Activated T-helper 1 cell treated with anti-CD3 and anti-CD28 coated beads, Interleukin-12 subunit alpha, Interleukin-12 subunit beta, Interleukin-2, Interleukin-4 antibody, amounts not matched to agents 30 ng/mL and 10 ng/mL and 1 ng/mL, durations not matched to agents 14 hours and 24 hours and 36 hours (primary cell): ENCODE measurements around the gene ST7. TPM values are rescaled to one million over a fixed set of nuclear protein-coding genes. Genes with fewer than 3 reads are reported as not detected.

Experiments used
- DNase-seq: peaks from one replicate; pipeline ENCODE4 v3.0.0; 2021; ENCODE audit warnings: low spot score
- H3K27ac Mint-ChIP-seq: one replicate; pipeline ENCODE4 v1.8.0; 2021; ENCODE audit warnings: mild to moderate bottlenecking, mixed read lengths
- H3K27me3 Mint-ChIP-seq: one replicate; pipeline ENCODE4 v1.8.0; 2022; ENCODE audit warnings: mild to moderate bottlenecking, moderate library complexity, mixed read lengths; ENCODE audit not compliant: insufficient read depth
- H3K36me3 Mint-ChIP-seq: one replicate; pipeline ENCODE4 v1.8.0; 2021; ENCODE audit warnings: low read depth, mixed read lengths
- H3K4me1 Mint-ChIP-seq: one replicate; pipeline ENCODE4 v1.8.0; 2021; ENCODE audit warnings: low read depth, mixed read lengths
- H3K4me3 Mint-ChIP-seq: one replicate; pipeline ENCODE4 v1.8.0; 2021; ENCODE audit warnings: mild to moderate bottlenecking, moderate library complexity, mixed read lengths
- H3K9me3 Mint-ChIP-seq: one replicate; pipeline ENCODE4 v1.8.0; 2021; ENCODE audit warnings: mixed read lengths
- intact Hi-C: fragments of 100-400 bp; cut with micrococcal nuclease; formaldehyde crosslinking; loops from one replicate; pipeline ENCODE4 v1.15.1; 2024
- total RNA-seq: library from RNA; stranded (reverse); gene quantifications from 2 replicates; pipeline ENCODE4 v1.2.3, GENCODE V29; 2022

ST7 gene
- total RNA-seq, 1 donor from 2014 or later: 5.8 TPM

DNA sequence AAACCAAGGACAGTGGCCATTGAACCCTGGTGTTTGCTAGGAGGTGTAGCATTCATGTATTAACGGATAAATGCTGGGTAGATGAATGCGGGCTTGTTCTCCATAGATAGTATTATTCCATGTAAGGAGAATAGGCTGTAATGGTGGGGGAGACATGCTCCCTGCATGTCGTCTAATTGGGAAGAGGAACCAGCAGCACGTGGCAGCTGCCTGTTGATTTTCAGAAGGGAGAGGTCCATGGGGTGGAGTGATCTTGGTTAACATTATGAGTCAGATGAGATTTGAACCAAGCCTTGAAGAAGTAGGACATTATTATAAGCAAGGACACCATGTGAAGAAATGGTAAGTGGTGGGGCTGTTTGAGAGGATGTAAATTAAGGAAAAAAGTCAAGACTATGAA, 257.1 kb downstream of the ST7 start:
- no peak overlapping the region for H3K4me3 Mint-ChIP-seq
- H3K27ac Mint-ChIP-seq: no peak overlapping the region
- no peaks in the 10 kb centered on the region for H3K27me3 Mint-ChIP-seq
- H3K36me3 Mint-ChIP-seq: no peaks in the 10 kb centered on the region
- intact Hi-C loops: loop anchor here (5.0 kb wide), 1 partner anchor 507 kb away; no protein-coding TSS in a partner anchor
- H3K4me1 Mint-ChIP-seq: no peaks in the 10 kb centered on the region
- DNase-seq: no peak
- H3K9me3 Mint-ChIP-seq: no peaks in the 10 kb centered on the region

- Mint-ChIP-seq H3K27ac (no peak overlapping the region), H3K27me3 (no peaks in the 10 kb centered on the region), H3K4me1 (no peaks in the 10 kb centered on the region), H3K4me3 (no peak overlapping the region), H3K9me3 (no peaks in the 10 kb centered on the region), H3K36me3 (no peaks in the 10 kb centered on the region)
- intact Hi-C loops: loop anchor here (5.0 kb wide), 1 partner anchor 506 kb away; no protein-coding TSS in a partner anchor
- DNase-seq: no peak
These were observed 257.6 kb downstream of the ST7 start for GRCh38 chr7:117210908-117211307.

GRCh38 chr7:117211614-117212013, 258.3 kb downstream of the ST7 start:
- no peaks in the 10 kb centered on the region for H3K36me3 Mint-ChIP-seq
- no peaks in the 10 kb centered on the region for H3K4me1 Mint-ChIP-seq
- intact Hi-C loops: loop anchor here (5.0 kb wide), 1 partner anchor 506 kb away; no protein-coding TSS in a partner anchor
- H3K9me3 Mint-ChIP-seq: no peaks in the 10 kb centered on the region
- H3K27ac Mint-ChIP-seq: no peak overlapping the region
- no peak overlapping the region for H3K4me3 Mint-ChIP-seq
- no peak for DNase-seq
- peaks cover 1% of the 10 kb centered on the region for H3K27me3 Mint-ChIP-seq

- peak; percentile 9 for DNase-seq
- no peaks in the 10 kb centered on the region for H3K9me3 Mint-ChIP-seq
- H3K27ac Mint-ChIP-seq: no peak overlapping the region
- H3K4me1 Mint-ChIP-seq: no peaks in the 10 kb centered on the region
- H3K4me3 Mint-ChIP-seq: no peak overlapping the region
- no peaks in the 10 kb centered on the region for H3K36me3 Mint-ChIP-seq
- intact Hi-C loops: loop anchor here (1.0 to 5.0 kb wide), 2 partner anchors 504 to 940 kb away; no protein-coding TSS in a partner anchor
- H3K27me3 Mint-ChIP-seq: peaks cover 2% of the 10 kb centered on the region
These were observed 259.9 kb downstream of the ST7 start for GRCh38 chr7:117212969-117213877.

DNA sequence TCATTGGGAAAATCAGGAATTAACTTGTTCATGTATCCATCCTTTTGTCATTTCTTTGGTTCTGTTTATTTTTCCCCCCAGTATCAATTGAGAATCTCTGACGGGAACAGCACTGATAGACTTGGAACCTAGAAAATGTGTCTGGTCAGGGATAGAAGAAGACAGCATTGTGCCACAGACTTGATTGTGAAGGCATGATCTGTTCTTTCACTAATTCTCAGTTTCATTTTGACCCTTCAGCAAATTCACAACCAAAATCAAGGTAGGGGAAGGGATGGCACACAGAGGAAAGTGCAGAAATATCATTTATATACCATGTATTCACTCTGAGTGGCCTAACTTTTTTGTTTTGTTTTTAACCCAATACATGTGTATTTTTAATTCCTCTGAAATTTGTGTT, 262.7 kb downstream of the ST7 start:
- no peak for DNase-seq
- H3K4me3 Mint-ChIP-seq: no peak overlapping the region
- no peaks in the 10 kb centered on the region for H3K36me3 Mint-ChIP-seq
- intact Hi-C loops: no loop called here
- H3K9me3 Mint-ChIP-seq: no peaks in the 10 kb centered on the region
- peaks cover 2% of the 10 kb centered on the region for H3K27me3 Mint-ChIP-seq
- H3K27ac Mint-ChIP-seq: no peak overlapping the region
- H3K4me1 Mint-ChIP-seq: no peaks in the 10 kb centered on the region

DNA sequence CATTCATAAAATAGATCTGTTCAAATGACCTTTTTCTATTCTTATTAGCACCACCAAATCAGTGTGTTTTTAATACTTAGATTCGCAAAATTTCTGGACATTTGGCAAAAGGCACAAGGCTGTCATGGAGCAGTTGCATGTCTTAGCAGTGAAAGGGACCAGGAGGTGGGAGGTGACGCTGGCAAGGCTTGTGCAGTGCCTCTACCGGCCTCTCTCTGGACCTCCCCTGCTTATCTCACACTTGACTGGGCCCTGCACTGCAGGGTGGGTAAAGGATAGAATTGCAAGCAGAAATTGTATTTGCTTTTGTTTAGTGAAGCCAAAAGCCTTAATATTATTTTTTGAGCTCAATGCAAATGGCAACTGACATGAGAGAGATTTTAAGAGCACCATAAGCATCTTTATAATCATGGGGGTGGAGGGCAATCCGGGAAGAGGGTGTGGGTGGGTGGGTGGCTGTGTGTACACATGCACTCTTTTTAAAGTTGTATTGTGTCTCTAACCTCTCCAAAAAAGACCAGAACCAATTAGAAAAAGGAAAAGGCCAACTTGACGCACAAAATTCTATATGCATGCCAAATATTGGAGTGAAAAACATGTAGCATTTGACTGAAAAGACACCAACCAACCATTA, 263.3 kb downstream of the ST7 start:
- Mint-ChIP-seq H3K27me3 (peaks cover 2% of the 10 kb centered on the region), H3K36me3 (no peaks in the 10 kb centered on the region), H3K9me3 (no peaks in the 10 kb centered on the region), H3K27ac (no peak overlapping the region), H3K4me3 (no peak overlapping the region), H3K4me1 (no peaks in the 10 kb centered on the region)
- intact Hi-C loops: no loop called here
- no peak for DNase-seq

DNA sequence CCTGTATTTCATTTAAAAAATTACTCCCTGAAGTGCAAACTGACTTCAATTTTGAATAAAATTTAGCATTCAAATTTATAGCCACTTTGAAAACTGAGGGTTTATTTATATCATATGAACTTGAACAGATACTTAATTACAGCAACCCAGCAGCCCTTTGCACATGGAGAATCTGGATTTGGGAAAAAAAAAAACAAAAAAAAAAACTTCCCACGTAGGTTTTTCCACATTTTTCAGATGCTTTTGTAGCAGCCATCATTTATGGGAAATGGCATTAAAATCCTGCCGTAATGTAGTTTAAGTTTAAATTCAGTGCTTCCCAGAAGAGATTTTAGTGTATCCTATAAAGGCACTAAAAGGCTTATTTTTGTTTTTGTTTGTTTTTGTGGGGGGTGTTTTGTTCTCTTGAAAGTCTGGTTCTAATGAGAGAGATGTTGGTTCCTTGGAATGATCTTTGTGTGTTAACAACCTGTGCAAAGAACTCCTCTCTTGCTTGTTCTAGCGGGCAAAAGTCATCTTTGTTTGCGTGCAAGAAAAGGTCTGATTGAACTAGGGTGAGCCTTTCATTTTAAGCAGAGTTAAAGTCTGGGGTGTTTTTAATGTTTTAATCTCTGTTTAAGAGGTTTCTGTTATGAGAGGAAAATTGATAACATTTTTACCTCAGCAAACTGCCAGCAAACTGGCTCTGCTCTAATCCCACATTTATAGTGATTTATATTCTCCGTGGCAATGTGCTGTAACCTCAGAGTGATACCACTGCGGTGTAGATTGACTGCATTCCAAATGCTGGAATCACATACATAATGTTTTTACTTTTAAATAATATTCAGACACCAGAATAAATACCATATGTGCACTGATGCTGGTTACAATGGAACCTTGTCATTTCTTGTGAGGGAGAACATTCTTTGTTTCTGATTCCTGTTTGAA, 264.1 kb downstream of the ST7 start:
- DNase-seq: no peak
- intact Hi-C loops: no loop called here
- H3K9me3 Mint-ChIP-seq: no peaks in the 10 kb centered on the region
- H3K36me3 Mint-ChIP-seq: no peaks in the 10 kb centered on the region
- H3K4me1 Mint-ChIP-seq: no peaks in the 10 kb centered on the region
- H3K27me3 Mint-ChIP-seq: peaks cover 2% of the 10 kb centered on the region
- no peak overlapping the region for H3K27ac Mint-ChIP-seq
- H3K4me3 Mint-ChIP-seq: no peak overlapping the region

DNA sequence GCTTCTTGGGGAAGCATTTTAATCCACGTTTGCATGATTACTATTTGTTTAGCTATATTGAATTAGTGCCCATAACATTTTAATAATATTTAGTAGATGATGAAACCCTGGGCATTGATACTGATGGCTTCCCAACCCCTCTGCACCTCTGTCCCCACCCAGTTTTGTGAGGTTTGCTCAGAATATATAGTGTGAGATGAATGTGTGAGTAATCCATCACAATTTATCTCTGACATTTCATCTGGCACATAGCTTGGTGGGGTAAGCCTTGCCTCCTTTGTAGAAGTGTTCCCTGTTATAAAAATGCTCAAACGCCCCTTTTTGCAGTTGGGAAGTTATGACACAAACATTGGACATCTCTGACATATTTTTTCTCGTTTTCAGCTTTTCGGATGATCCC, 265.4 kb downstream of the ST7 start:
- H3K27me3 Mint-ChIP-seq: peaks cover 2% of the 10 kb centered on the region
- no peak overlapping the region for H3K4me3 Mint-ChIP-seq
- H3K36me3 Mint-ChIP-seq: no peaks in the 10 kb centered on the region
- no peaks in the 10 kb centered on the region for H3K9me3 Mint-ChIP-seq
- intact Hi-C loops: no loop called here
- no peak for DNase-seq
- H3K4me1 Mint-ChIP-seq: no peaks in the 10 kb centered on the region
- H3K27ac Mint-ChIP-seq: no peak overlapping the region

GRCh38 chr7:117219485-117219884, 266.2 kb downstream of the ST7 start:
- Mint-ChIP-seq H3K9me3 (no peaks in the 10 kb centered on the region), H3K36me3 (no peaks in the 10 kb centered on the region), H3K27ac (no peak overlapping the region), H3K27me3 (peaks cover 2% of the 10 kb centered on the region), H3K4me3 (no peak overlapping the region), H3K4me1 (no peaks in the 10 kb centered on the region)
- DNase-seq: no peak
- intact Hi-C loops: no loop called here

DNA sequence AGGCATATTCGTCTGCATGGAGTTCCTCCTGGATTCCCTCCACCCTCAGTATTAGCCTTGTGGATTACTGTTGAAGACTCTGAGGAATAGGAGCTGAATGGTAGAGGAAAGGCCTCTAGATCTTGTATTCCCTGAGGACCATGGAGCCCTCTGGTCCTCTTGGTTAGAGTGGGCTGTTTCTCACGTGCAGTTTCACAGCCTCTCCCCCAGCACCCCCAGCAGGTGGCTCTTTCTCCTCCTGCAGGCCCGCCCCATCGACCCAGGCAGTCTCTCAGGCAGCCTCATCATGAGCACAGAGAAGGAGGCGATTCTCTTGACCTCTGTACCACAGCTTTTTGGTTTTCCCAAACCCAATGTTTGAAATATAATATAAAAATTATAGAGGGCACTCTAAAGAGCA, 267.5 kb downstream of the ST7 start:
- H3K27ac Mint-ChIP-seq: no peak overlapping the region
- no peak overlapping the region for H3K4me3 Mint-ChIP-seq
- no peaks in the 10 kb centered on the region for H3K4me1 Mint-ChIP-seq
- peaks cover 2% of the 10 kb centered on the region for H3K27me3 Mint-ChIP-seq
- no peaks in the 10 kb centered on the region for H3K9me3 Mint-ChIP-seq
- no peak for DNase-seq
- intact Hi-C loops: no loop called here
- no peaks in the 10 kb centered on the region for H3K36me3 Mint-ChIP-seq

GRCh38 chr7:117225536-117225935, 272.2 kb downstream of the ST7 start:
- Mint-ChIP-seq H3K27ac (no peak overlapping the region), H3K36me3 (no peaks in the 10 kb centered on the region), H3K9me3 (no peaks in the 10 kb centered on the region), H3K4me1 (no peaks in the 10 kb centered on the region), H3K27me3 (no peaks in the 10 kb centered on the region), H3K4me3 (no peak overlapping the region)
- DNase-seq: no peak
- intact Hi-C loops: no loop called here

DNA sequence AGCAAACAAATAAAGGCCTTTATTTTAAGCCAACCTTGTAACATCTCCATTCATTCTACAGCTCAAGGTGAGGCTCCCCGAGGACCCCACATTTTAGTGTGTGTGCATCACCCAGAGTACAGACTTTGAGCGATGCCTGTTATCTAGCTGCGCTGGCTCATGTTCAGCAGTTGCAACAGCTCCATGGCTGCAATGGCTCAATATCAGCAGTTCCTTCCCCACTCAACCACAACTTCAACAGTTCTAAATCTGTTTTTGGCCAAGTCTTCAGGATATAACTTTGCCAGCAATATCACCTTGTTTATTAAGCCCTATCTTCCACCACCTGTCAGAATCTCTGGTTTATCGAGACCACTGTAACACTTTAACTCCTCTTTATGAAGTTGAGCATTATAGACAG, 273.8 kb downstream of the ST7 start:
- no peak overlapping the region for H3K27ac Mint-ChIP-seq
- H3K4me3 Mint-ChIP-seq: no peak overlapping the region
- DNase-seq: no peak
- no peaks in the 10 kb centered on the region for H3K9me3 Mint-ChIP-seq
- H3K36me3 Mint-ChIP-seq: no peaks in the 10 kb centered on the region
- H3K4me1 Mint-ChIP-seq: no peaks in the 10 kb centered on the region
- no peaks in the 10 kb centered on the region for H3K27me3 Mint-ChIP-seq
- intact Hi-C loops: no loop called here
